MM.1S (cell line): ENCODE measurements around the gene RSRC1.

Experiments used
- DNase-seq: peaks from one replicate; pipeline ENCODE4 v3.0.0-alpha.2; 2015
- H2AFZ ChIP-seq: fragments of 300-600 bp; sonication (generic); 2 replicates; pipeline ENCODE4 v1.6.0; 2016; ENCODE audit warnings: antibody characterized with exemption, low read length
- H3F3A ChIP-seq: fragments of 300-600 bp; sonication (generic); 2 replicates; pipeline ENCODE4 v1.6.1; 2016; ENCODE audit warnings: mild to moderate bottlenecking, antibody characterized with exemption, low read length, moderate library complexity, mixed read lengths; ENCODE audit not compliant: insufficient read depth
- H3K27ac ChIP-seq: fragments of 300-600 bp; sonication (generic); 2 replicates; pipeline ENCODE4 v1.5.1; 2016; ENCODE audit warnings: mild to moderate bottlenecking, low read length
- H3K27me3 ChIP-seq: fragments of 300-600 bp; sonication (generic); replicated peaks from 2 replicates; pipeline ENCODE4 v1.6.0; 2016; ENCODE audit warnings: low read length; ENCODE audit not compliant: insufficient read depth
- H3K36me3 ChIP-seq: fragments of 300-600 bp; sonication (generic); replicated peaks from 2 replicates; pipeline ENCODE4 v1.6.1; 2016; ENCODE audit warnings: mild to moderate bottlenecking, low read length, mixed read lengths; ENCODE audit not compliant: insufficient read depth
- H3K4me1 ChIP-seq: fragments of 300-600 bp; sonication (generic); 2 replicates; pipeline ENCODE4 v1.6.1; 2016; ENCODE audit warnings: low read length, mixed read lengths
- H3K4me2 ChIP-seq: fragments of 300-600 bp; sonication (generic); 2 replicates; pipeline ENCODE4 v1.6.0; 2016; ENCODE audit warnings: low read depth, low read length
- H3K4me3 ChIP-seq: fragments of 300-600 bp; sonication (generic); 2 replicates; pipeline ENCODE4 v1.5.1; 2016; ENCODE audit warnings: low read length, mixed read lengths
- H3K79me2 ChIP-seq: fragments of 300-600 bp; sonication (generic); 2 replicates; pipeline ENCODE4 v1.6.1; 2016; ENCODE audit warnings: mixed run types, low read length, mixed read lengths
- H3K9ac ChIP-seq: fragments of 300-600 bp; sonication (generic); 2 replicates; pipeline ENCODE4 v1.6.1; 2016; ENCODE audit warnings: low read length, mixed read lengths
- H3K9me2 ChIP-seq: fragments of 300-600 bp; sonication (generic); replicated peaks from 2 replicates; pipeline ENCODE4 v1.6.1; 2016; ENCODE audit warnings: mild to moderate bottlenecking, low read length, mixed read lengths; ENCODE audit not compliant: insufficient read depth
- H3K9me3 ChIP-seq: fragments of 300-600 bp; sonication (generic); replicated peaks from 2 replicates; pipeline ENCODE4 v1.6.1; 2016; ENCODE audit warnings: mild to moderate bottlenecking, low read length, mixed read lengths; ENCODE audit not compliant: insufficient read depth
- H4K20me1 ChIP-seq: fragments of 300-600 bp; sonication (generic); 2 replicates; pipeline ENCODE4 v1.6.1; 2016; ENCODE audit warnings: mild to moderate bottlenecking, low read length, moderate library complexity, mixed read lengths; ENCODE audit not compliant: insufficient read depth
- EZH2 ChIP-seq: fragments of 300-600 bp; sonication (generic); optimal IDR thresholded peaks from 2 replicates; pipeline ENCODE3; 2017; ENCODE audit warnings: low read depth, mild to moderate bottlenecking, antibody characterized with exemption, low read length, mixed read lengths
- EZH2phosphoT487 ChIP-seq: fragments of 300-600 bp; sonication (generic); IDR thresholded peaks from 2 replicates; pipeline ENCODE4 v1.6.1; 2018; ENCODE audit warnings: antibody characterized with exemption, low read length
- TF ChIP-seq, protein P1 (sequence below): fragments of 300-600 bp; sonication (generic); IDR thresholded peaks from 2 replicates; pipeline ENCODE4 v1.5.1; 2016; ENCODE audit warnings: antibody characterized with exemption, low read length, mixed read lengths

RSRC1 gene

DNA sequence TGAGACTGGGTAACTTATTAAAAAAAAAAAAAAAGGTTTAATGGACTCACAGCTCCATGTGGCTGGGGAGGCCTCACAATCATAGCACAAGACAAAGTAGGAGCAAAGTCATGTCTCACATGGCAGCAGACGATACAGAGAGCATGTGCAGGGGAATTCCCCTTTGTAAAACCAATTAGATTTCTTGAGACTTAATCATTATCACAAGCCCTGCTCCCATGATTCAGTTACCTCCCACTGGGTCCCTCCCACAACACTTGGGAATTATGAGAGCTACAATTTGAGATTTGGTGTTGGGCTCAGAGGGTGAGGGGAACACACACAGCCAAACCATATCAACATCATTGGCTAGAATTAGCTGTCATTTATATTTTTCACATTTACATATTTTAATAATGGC, 221.0 kb downstream of the RSRC1 start:
- Histone ChIP-seq H3K27me3 (no peaks in the 10 kb centered on the region), H3K79me2 (no peaks in the 10 kb centered on the region), H3K9me2 (0 out of 2 replicates have a peak, but pooled peaks cover 3% of the 10 kb centered on the region), H3K36me3 (no peaks in the 10 kb centered on the region), H3K9ac (no peak overlapping the region), H3K4me2 (no peak overlapping the region), H3K4me3 (no peak overlapping the region), H3K27ac (no peak overlapping the region), H3K4me1 (no peaks in the 10 kb centered on the region), H3K9me3 (no peaks in the 10 kb centered on the region), H4K20me1 (no peaks in the 10 kb centered on the region), H2AFZ (no peak overlapping the region), H3F3A (no peaks in the 10 kb centered on the region)
- no peak for DNase-seq
- TF ChIP-seq EZH2phosphoT487 (no peak), EZH2 (no peak)
- TF ChIP-seq, protein P1, sequence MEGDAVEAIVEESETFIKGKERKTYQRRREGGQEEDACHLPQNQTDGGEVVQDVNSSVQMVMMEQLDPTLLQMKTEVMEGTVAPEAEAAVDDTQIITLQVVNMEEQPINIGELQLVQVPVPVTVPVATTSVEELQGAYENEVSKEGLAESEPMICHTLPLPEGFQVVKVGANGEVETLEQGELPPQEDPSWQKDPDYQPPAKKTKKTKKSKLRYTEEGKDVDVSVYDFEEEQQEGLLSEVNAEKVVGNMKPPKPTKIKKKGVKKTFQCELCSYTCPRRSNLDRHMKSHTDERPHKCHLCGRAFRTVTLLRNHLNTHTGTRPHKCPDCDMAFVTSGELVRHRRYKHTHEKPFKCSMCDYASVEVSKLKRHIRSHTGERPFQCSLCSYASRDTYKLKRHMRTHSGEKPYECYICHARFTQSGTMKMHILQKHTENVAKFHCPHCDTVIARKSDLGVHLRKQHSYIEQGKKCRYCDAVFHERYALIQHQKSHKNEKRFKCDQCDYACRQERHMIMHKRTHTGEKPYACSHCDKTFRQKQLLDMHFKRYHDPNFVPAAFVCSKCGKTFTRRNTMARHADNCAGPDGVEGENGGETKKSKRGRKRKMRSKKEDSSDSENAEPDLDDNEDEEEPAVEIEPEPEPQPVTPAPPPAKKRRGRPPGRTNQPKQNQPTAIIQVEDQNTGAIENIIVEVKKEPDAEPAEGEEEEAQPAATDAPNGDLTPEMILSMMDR: no peak

GRCh38 chr3:158333736-158334135, 223.8 kb downstream of the RSRC1 start:
- TF ChIP-seq EZH2phosphoT487: no peak
- TF ChIP-seq, protein P1: no peak
- TF ChIP-seq EZH2: no peak
- DNase-seq: no peak
- Histone ChIP-seq H2AFZ (no peak overlapping the region), H3K36me3 (no peaks in the 10 kb centered on the region), H3K9me3 (no peaks in the 10 kb centered on the region), H3K27ac (no peak overlapping the region), H3F3A (no peaks in the 10 kb centered on the region), H4K20me1 (no peaks in the 10 kb centered on the region), H3K9ac (no peak overlapping the region), H3K9me2 (0 out of 2 replicates have a peak, but pooled peaks cover 3% of the 10 kb centered on the region), H3K4me3 (no peak overlapping the region), H3K27me3 (no peaks in the 10 kb centered on the region), H3K4me2 (no peak overlapping the region), H3K79me2 (no peaks in the 10 kb centered on the region), H3K4me1 (no peaks in the 10 kb centered on the region)

DNA sequence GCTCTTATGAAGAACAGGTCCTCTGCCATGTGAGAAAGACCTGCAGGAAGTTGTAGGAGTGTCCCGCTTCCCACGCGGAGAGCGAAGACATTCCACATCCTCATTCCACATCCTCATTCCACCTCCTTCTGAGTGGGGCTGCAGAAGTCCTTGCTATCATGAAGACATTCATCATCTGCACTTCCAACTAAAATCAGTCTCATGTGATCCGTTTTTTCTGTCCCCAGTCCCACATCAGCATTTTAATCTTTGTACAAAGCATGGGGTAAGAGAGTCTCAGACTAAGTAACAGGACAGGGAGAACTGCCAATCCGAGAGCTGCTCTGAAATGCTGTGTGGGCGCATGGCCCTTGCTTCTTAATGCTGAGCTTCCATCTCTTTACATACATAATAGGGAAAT, 227.2 kb downstream of the RSRC1 start:
- Histone ChIP-seq H3K79me2 (no peaks in the 10 kb centered on the region), H3K9ac (no peak overlapping the region), H3K4me3 (no peak overlapping the region), H3K4me2 (no peak overlapping the region), H4K20me1 (no peaks in the 10 kb centered on the region), H3K36me3 (no peaks in the 10 kb centered on the region), H3K9me3 (no peaks in the 10 kb centered on the region), H3K27ac (no peak overlapping the region), H2AFZ (no peak overlapping the region), H3K9me2 (0 out of 2 replicates have a peak, but pooled peaks cover 3% of the 10 kb centered on the region), H3K4me1 (no peaks in the 10 kb centered on the region), H3K27me3 (no peaks in the 10 kb centered on the region), H3F3A (no peaks in the 10 kb centered on the region)
- TF ChIP-seq, protein P1: no peak
- TF ChIP-seq EZH2phosphoT487: no peak
- no peak for DNase-seq
